Activated CD8-positive, alpha-beta memory T cell treated with anti-CD3 and anti-CD28 coated beads, Interleukin-2, amount 10 ng/mL, durations not matched to agents 7 days and 5 days (primary cell): ENCODE measurements around the gene MAP3K5. TPM values are rescaled to one million over a fixed set of nuclear protein-coding genes. Genes with fewer than 3 reads are reported as not detected.

Source experiments
- ATAC-seq: fragments of 150-1000 bp; cut with Tn5 transposase; one replicate; pipeline ENCODE4 v1.10.0; 2021; ENCODE audit warnings: moderate library complexity
- CTCF ChIA-PET: fragments of 350-600 bp; sonication (Branson Sonifier 250); formaldehyde crosslinking; loops from one replicate; lab custom pipeline; 2021; ENCODE audit warnings: antibody characterized with exemption; lab: Charles Lee
- DNase-seq: peaks from one replicate; pipeline ENCODE4 v3.0.0-alpha.2; 2020
- H3K27ac Mint-ChIP-seq: one replicate; pipeline ENCODE4 v1.8.0; 2021; ENCODE audit warnings: mild to moderate bottlenecking, mixed read lengths
- H3K27me3 Mint-ChIP-seq: one replicate; pipeline ENCODE4 v1.8.0; 2021; ENCODE audit warnings: mixed read lengths
- H3K36me3 Mint-ChIP-seq: one replicate; pipeline ENCODE4 v1.8.0; 2021; ENCODE audit warnings: mild to moderate bottlenecking, mixed read lengths
- H3K4me1 Mint-ChIP-seq: one replicate; pipeline ENCODE4 v1.8.0; 2021; ENCODE audit warnings: mixed read lengths
- H3K4me3 Mint-ChIP-seq: one replicate; pipeline ENCODE4 v1.8.0; 2021; ENCODE audit warnings: mild to moderate bottlenecking, moderate library complexity, mixed read lengths
- H3K9me3 Mint-ChIP-seq: one replicate; pipeline ENCODE4 v1.8.0; 2022; ENCODE audit warnings: low read depth, mixed read lengths
- total RNA-seq, 2 experiments: library from RNA; stranded (reverse); gene quantifications; one replicate each; pipeline ENCODE4 v1.2.3, GENCODE V29; 2021

Gene MAP3K5
- total RNA-seq, 2 experiments from 2014 or later = 18.3 to 21.7 TPM

DNA sequence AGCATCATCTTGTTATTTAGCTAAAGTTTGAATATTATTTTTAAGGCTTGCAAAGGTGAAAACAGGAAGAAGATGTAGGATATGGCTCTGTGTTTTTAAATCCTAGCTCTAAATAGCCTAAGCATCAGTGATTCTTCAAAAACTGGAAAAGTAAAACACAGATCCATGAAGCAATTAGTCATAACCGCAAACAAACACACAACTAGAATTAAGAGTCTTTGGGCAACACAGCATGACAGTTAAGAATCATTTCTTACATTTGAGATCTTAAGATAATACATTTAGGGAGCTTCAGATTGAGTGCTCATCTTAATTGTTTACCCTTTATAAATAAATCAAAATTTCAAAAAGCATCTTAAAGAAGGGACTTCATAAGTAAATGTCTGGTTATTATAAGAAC, 126.2 kb downstream of the MAP3K5 start:
- H3K27ac Mint-ChIP-seq = no peak overlapping the region
- CTCF ChIA-PET = interaction anchor here (1.0 to 1.8 kb wide), 2 partner anchors 109 to 126 kb away, joined by 3 to 6 read pairs; partner anchors contain the start of gene MAP3K5
- no peak for ATAC-seq

DNA sequence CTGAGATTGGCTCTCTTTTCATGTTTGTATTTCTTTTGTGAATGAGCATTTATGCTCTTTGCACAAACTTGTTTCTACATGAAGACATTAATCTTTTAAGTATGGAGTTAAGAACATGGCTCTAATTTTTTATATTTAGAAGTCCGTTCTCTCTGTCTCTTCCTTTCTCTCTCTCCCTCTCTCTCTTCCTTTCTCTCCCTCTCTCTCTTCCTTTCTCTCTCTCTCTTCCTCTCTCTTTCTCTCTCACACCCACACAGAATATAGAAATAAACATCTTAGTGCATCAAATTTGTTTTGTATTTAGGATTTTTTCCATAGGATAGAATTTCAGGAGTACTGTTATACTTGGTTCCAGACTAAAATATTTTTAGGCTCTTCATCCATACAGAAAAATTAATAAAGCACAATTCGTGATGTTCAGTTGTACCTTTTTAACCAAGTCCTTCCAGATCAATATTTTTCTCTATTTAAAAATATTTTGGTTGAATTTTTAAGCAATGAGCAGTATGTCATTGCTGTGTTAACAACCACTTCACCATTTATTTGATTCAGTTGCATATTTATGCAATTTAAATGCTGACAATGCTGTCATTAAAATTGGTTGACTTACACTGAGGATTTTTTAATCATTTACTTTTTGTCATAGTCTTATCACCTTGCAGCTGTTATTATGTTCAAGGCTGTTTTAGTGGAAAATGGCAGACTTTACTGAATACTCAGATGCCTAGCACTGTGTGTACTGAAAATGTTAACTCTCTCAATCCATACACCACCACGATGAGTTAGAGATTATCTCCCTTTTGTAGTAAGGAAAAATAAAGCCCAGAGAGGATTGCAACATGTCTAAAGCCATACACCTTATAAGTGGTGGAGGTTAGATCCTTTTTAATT, 129.7 kb downstream of the MAP3K5 start:
- ATAC-seq (no peak), DNase-seq (no peak)
- H3K27ac Mint-ChIP-seq = no peak overlapping the region
- CTCF ChIA-PET = no interaction called here
- H3K9me3 Mint-ChIP-seq = no peaks in the 10 kb centered on the region
- H3K27me3 Mint-ChIP-seq = no peaks in the 10 kb centered on the region
- no peaks in the 10 kb centered on the region for H3K4me1 Mint-ChIP-seq
- H3K4me3 Mint-ChIP-seq = no peak overlapping the region
- H3K36me3 Mint-ChIP-seq = peaks cover 5% of the 10 kb centered on the region

More for the DNA sequence above, 126.2 kb downstream of the MAP3K5 start:
- no peak for DNase-seq
- no peaks in the 10 kb centered on the region for H3K27me3 Mint-ChIP-seq
- no peaks in the 10 kb centered on the region for H3K9me3 Mint-ChIP-seq
- no peaks in the 10 kb centered on the region for H3K4me1 Mint-ChIP-seq
- H3K4me3 Mint-ChIP-seq = no peak overlapping the region
- H3K36me3 Mint-ChIP-seq = peaks cover 16% of the 10 kb centered on the region

DNA sequence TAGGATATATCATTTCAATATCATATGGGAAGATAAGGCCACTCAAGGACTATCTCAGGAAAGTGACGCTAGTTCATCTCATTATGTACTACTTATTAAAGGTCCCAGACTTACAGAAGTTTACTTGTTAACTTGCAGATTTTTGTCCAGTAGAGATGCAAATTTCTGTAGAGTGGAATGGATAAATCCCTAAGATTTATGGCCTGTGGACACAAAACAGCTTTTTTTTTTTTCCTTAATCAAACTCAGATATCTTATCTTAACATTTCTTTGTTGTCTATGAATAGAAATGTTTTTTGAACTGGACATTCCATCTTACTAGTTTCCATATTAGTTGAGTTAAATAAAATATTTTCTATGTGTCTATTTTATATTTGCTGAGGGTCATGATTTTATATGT, 131.6 kb downstream of the MAP3K5 start:
- Mint-ChIP-seq H3K4me3 (no peak overlapping the region), H3K36me3 (peaks cover 6% of the 10 kb centered on the region), H3K9me3 (no peaks in the 10 kb centered on the region), H3K27ac (no peak overlapping the region), H3K27me3 (no peaks in the 10 kb centered on the region), H3K4me1 (peaks cover 5% of the 10 kb centered on the region)
- DNase-seq (no peak), ATAC-seq (no peak)
- CTCF ChIA-PET = interaction anchor here (1.1 to 1.3 kb wide), 3 partner anchors 12 to 134 kb away, joined by 3 to 5 read pairs (median 4); partner anchors contain the start of gene MAP3K5

DNA sequence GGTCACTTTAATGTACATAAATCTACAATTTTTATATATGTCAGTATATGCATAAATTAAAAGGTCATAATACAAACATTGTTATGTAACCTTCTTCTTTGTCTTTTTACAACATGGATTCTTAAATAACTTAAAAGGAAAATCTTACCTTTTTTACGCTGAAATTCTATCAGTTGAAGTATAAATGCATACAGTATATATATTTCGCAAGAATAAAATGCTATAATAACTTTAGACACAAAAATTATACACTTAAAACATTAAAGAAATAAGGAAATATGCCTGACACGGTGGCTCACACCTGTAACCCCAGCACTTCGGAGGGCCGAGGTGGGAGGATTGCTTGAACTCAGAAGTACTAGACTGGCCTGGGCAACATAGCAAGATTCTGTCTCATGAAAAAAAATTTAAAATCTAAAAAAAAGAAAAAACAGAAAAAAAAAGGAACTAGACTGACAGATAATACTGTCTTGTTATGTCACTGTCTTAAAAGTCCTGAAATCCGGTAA, 132.2 kb downstream of the MAP3K5 start:
- CTCF ChIA-PET = no interaction called here
- DNase-seq (no peak), ATAC-seq (no peak)
- no peaks in the 10 kb centered on the region for H3K9me3 Mint-ChIP-seq
- H3K4me3 Mint-ChIP-seq = no peak overlapping the region
- no peaks in the 10 kb centered on the region for H3K27me3 Mint-ChIP-seq
- peaks cover 10% of the 10 kb centered on the region for H3K36me3 Mint-ChIP-seq
- no peak overlapping the region for H3K27ac Mint-ChIP-seq
- H3K4me1 Mint-ChIP-seq = peaks cover 7% of the 10 kb centered on the region

DNA sequence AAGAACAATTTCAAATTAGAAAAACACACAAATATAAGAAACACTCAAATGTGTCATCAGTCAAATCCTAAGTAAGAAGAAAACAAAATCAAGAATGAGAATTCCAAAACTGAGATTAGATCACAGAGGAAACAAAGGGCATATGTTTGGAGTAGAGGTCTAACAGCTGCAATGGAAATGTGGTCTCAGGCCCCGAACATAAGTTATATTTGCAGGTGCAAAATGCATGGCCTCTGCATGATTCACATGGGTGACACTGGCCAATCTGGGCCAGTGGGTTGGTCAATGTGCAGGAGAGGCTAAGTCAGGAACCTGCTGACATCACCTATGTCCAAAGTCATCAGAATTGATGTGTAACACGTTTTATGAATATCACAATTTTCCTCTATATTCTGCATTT, 133.6 kb downstream of the MAP3K5 start:
- Mint-ChIP-seq H3K9me3 (no peaks in the 10 kb centered on the region), H3K27ac (no peak overlapping the region), H3K4me1 (peaks cover 9% of the 10 kb centered on the region), H3K4me3 (no peak overlapping the region), H3K36me3 (peaks cover 10% of the 10 kb centered on the region), H3K27me3 (no peaks in the 10 kb centered on the region)
- ATAC-seq (no peak), DNase-seq (no peak)
- CTCF ChIA-PET = interaction anchor here (0.7 to 1.4 kb wide), 2 partner anchors 14 to 134 kb away, joined by 3 to 7 read pairs; partner anchors contain the start of gene MAP3K5

DNA sequence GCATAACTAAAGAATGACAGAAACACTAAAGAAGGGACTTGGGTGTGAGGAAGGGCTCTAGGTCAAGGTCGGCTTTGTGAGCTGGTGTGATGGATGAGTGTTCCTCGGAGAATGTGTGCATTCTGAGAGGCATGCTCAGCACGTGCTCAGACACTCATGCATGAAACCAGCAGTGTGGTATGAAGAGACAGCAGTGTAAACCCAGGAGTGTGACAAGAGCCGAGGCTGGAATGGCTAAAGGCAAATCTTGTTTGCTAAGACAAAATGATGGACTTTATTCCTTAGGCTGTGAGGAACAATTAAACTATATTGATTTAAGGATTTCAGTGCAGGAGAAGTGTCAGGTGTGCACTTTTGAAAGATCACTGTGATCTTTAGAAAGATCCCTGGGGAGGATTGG, 134.6 kb downstream of the MAP3K5 start:
- no peak overlapping the region for H3K27ac Mint-ChIP-seq
- ATAC-seq (no peak), DNase-seq (no peak)
- no peaks in the 10 kb centered on the region for H3K9me3 Mint-ChIP-seq
- peaks cover 9% of the 10 kb centered on the region for H3K4me1 Mint-ChIP-seq
- peaks cover 11% of the 10 kb centered on the region for H3K36me3 Mint-ChIP-seq
- no peaks in the 10 kb centered on the region for H3K27me3 Mint-ChIP-seq
- CTCF ChIA-PET = interaction anchor here (1.0 kb wide), 1 partner anchor 135 kb away, joined by 3 read pairs; no protein-coding TSS in a partner anchor
- no peak overlapping the region for H3K4me3 Mint-ChIP-seq

DNA sequence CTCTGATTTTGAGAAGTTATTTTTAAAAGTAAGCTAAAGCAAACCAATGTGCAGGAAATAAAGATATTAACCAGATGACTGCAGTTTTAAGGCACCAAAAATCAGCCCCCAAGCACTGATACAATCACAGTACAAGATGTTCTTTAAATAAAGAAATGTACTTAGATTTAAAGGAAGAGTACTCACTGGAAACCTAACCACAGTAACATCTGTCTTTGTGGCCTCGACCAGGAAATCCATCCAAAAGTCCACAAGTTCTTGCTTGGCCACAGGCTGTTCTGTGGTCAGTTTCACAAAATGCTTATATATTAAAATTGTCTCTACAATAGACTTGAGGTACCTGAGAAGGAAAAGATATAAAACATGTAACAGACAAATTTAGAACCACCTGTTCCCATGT, 136.2 kb downstream of the MAP3K5 start:
- H3K27me3 Mint-ChIP-seq = no peaks in the 10 kb centered on the region
- no peak overlapping the region for H3K27ac Mint-ChIP-seq
- peaks cover 11% of the 10 kb centered on the region for H3K36me3 Mint-ChIP-seq
- CTCF ChIA-PET = interaction anchor here (1.2 to 2.4 kb wide), 2 partner anchors 11 to 138 kb away, joined by 3 to 8 read pairs; no protein-coding TSS in a partner anchor
- no peaks in the 10 kb centered on the region for H3K9me3 Mint-ChIP-seq
- DNase-seq (no peak), ATAC-seq (no peak)
- peaks cover 9% of the 10 kb centered on the region for H3K4me1 Mint-ChIP-seq
- no peak overlapping the region for H3K4me3 Mint-ChIP-seq

DNA sequence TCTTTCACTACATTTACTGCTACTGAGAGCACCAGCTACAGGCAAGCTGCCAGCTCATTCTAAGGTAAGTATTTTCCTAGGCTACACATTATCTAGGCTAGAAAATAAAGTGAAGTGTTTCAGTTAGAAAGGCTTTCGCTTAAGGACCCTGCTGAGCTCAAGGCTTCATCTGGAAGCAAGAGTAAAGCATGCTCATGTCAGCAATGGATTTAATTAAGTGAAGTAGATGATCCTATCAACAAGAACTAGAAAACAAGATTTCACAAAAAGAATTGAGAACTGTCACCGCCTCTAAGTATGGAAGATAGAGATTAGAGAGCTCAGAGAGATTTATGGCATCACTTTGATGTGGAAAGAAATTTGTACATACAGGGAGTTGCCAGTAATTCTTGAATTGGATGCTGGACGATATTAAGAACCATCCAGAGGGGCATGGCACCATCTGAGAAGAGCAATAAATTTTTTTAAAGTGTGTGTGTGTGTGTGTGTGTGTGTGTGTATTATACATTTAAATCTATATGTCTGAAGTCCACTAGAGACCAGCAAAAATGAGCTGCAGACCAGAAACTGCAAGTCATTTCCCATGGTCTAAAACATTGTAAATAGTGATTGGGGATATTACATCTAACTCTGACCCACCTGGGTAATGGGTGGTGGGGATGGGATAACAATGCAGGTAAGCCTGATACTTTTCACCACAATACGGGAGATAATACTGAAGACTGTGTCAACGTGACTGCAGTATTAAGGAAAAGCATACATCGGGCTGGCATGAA, 136.8 kb downstream of the MAP3K5 start:
- peaks cover 9% of the 10 kb centered on the region for H3K4me1 Mint-ChIP-seq
- peaks cover 11% of the 10 kb centered on the region for H3K36me3 Mint-ChIP-seq

DNA sequence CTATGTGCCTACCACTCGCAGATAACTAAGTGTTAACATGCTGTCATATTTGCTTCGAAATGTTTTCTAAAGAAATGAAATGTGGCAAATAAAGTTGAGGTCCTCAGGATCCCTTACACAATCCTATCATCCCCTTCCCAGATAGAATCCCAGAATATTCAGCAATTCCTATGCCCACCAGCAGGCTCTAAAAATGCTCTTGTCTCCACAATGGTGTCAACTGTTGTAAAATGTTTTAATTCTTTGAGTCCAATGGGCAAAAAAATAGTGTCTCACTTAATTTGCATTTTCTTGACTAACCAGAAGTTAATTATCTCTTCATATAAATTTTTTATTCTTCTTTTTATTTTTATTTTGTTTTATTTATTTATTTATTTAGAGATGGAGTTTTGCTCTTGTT, 138.2 kb downstream of the MAP3K5 start:
- ATAC-seq = no peak
- Mint-ChIP-seq H3K27ac (no peak overlapping the region), H3K4me3 (no peak overlapping the region), H3K9me3 (no peaks in the 10 kb centered on the region), H3K27me3 (no peaks in the 10 kb centered on the region), H3K36me3 (peaks cover 17% of the 10 kb centered on the region), H3K4me1 (peaks cover 9% of the 10 kb centered on the region)
- CTCF ChIA-PET = interaction anchor here (2.4 kb wide), 1 partner anchor 9 kb away, joined by 8 read pairs; no protein-coding TSS in a partner anchor
- no peak for DNase-seq

More for the DNA sequence above, 136.8 kb downstream of the MAP3K5 start:
- Mint-ChIP-seq H3K9me3 (no peaks in the 10 kb centered on the region), H3K27me3 (no peaks in the 10 kb centered on the region), H3K4me3 (no peak overlapping the region), H3K27ac (no peak overlapping the region)
- ATAC-seq (no peak), DNase-seq (no peak)
- CTCF ChIA-PET = interaction anchor here (1.2 to 2.4 kb wide), 2 partner anchors 11 to 139 kb away, joined by 3 to 8 read pairs; no protein-coding TSS in a partner anchor

DNA sequence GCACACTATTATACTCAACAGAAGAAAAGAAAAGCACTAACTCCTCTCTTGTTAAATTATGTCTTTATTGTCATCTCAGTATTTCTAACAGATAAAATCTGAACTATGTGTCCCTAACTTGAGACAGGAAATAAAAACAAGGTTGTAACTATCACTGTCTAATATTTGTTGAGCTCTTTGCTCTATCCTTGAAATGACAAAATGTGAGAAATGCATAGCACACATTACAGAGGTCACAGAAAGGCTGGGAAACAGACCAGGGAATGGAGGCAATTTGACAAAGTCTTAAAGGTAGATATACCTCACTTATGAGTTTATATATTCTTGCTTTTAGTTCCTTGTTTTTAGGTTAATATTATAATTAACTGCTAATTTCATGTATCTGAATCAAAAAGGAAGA, 139.6 kb downstream of the MAP3K5 start:
- ATAC-seq = no peak
- no peak for DNase-seq
- no peak overlapping the region for H3K4me3 Mint-ChIP-seq
- H3K4me1 Mint-ChIP-seq = peaks cover 9% of the 10 kb centered on the region
- H3K27me3 Mint-ChIP-seq = no peaks in the 10 kb centered on the region
- CTCF ChIA-PET = no interaction called here
- no peak overlapping the region for H3K27ac Mint-ChIP-seq
- H3K36me3 Mint-ChIP-seq = peaks cover 17% of the 10 kb centered on the region
- H3K9me3 Mint-ChIP-seq = no peaks in the 10 kb centered on the region

DNA sequence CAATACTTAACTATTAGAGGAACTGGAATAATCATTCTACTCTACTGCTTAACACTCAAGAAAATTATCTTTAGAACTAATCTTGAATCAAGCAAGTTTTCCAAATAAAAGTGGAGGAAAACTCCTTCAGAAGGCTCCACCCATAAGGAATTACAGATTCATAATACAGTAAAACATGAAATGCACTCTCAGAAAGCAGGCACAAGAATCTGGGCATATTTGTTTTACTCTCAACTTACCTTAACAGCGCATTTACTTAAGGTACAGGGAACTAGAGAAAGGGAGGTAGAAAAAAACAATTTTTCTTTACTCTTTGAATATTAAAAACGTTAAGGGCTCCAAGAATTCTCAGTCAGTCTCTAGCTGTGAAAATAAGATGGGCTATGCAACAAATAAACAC, 140.3 kb downstream of the MAP3K5 start:
- H3K27ac Mint-ChIP-seq = no peak overlapping the region
- no peak for ATAC-seq
- CTCF ChIA-PET = no interaction called here

DNA sequence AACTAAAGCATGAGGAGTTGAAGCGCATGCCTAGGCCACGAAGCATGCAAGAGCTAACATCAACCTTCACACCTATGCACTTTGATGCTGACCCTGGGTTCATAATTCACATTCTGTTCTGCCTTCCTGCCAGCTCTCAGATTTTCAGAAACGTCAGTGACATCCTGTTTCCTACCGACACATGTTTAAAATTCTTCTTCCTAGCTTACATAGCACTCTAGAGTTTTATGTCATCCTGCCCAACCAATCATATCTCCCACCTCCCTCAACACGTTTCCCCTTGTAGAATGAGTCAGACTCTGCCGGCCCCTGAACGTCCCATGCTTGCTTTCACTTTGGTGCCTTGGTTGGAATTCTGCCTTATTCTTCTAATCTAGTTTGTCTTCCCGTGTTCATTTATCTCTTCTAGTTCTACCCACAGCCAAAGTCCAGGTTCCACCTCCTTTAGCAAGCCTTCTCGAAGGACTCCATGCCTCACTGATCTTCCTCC, 144.9 kb downstream of the MAP3K5 start:
- no peaks in the 10 kb centered on the region for H3K9me3 Mint-ChIP-seq
- ATAC-seq (peak; percentile 97), DNase-seq (peak; percentile 77)

More for the DNA sequence above, 140.3 kb downstream of the MAP3K5 start:
- DNase-seq = no peak
- H3K36me3 Mint-ChIP-seq = peaks cover 17% of the 10 kb centered on the region
- H3K4me3 Mint-ChIP-seq = no peak overlapping the region
- no peaks in the 10 kb centered on the region for H3K9me3 Mint-ChIP-seq
- H3K4me1 Mint-ChIP-seq = peaks cover 9% of the 10 kb centered on the region
- H3K27me3 Mint-ChIP-seq = no peaks in the 10 kb centered on the region

DNA sequence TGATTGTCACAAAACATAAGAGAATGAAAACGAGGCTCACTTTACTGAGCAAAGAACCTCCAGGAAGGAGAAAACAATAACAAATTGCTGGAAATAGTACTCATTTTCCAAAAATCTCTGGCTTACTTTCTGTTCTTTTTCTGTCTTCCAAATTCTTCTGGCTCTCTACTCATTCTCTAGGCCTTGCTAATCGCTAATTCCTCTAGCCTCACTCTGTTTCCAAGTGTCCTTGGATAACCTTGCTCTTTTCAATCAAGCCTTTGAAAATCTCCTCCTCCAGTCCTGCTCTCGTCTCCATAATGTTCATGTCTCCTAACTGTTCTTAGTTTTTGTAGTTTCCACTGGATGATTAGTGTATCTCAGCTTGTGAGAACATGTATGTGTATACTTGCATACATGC, 145.9 kb downstream of the MAP3K5 start:
- CTCF ChIA-PET = interaction anchor here (1.8 to 12.3 kb wide), 4 partner anchors 110 to 176 kb away, joined by 7 to 424 read pairs (median 12); partner anchors contain the start of genes MAP3K5 and PEX7
- Mint-ChIP-seq H3K27me3 (no peaks in the 10 kb centered on the region), H3K4me3 (no peak overlapping the region), H3K36me3 (peaks cover 9% of the 10 kb centered on the region), H3K9me3 (no peaks in the 10 kb centered on the region), H3K27ac (no peak overlapping the region), H3K4me1 (peaks cover 2% of the 10 kb centered on the region)
- ATAC-seq (no peak), DNase-seq (no peak)

More for the DNA sequence above, 144.9 kb downstream of the MAP3K5 start:
- Mint-ChIP-seq H3K27ac (no peak overlapping the region), H3K27me3 (no peaks in the 10 kb centered on the region), H3K36me3 (peaks cover 9% of the 10 kb centered on the region), H3K4me3 (no peak overlapping the region), H3K4me1 (peaks cover 2% of the 10 kb centered on the region)
- CTCF ChIA-PET = interaction anchor here (0.9 to 12.3 kb wide), 5 partner anchors 41 to 147 kb away, joined by 3 to 424 read pairs (median 7); partner anchors contain the start of gene MAP3K5
